ENCODE data around the gene SIM2.

GRCh38 chr21:36654796-36655325, 44.1 kb upstream of the SIM2 start:
- TF ChIP-seq, protein P1, sequence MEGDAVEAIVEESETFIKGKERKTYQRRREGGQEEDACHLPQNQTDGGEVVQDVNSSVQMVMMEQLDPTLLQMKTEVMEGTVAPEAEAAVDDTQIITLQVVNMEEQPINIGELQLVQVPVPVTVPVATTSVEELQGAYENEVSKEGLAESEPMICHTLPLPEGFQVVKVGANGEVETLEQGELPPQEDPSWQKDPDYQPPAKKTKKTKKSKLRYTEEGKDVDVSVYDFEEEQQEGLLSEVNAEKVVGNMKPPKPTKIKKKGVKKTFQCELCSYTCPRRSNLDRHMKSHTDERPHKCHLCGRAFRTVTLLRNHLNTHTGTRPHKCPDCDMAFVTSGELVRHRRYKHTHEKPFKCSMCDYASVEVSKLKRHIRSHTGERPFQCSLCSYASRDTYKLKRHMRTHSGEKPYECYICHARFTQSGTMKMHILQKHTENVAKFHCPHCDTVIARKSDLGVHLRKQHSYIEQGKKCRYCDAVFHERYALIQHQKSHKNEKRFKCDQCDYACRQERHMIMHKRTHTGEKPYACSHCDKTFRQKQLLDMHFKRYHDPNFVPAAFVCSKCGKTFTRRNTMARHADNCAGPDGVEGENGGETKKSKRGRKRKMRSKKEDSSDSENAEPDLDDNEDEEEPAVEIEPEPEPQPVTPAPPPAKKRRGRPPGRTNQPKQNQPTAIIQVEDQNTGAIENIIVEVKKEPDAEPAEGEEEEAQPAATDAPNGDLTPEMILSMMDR (conservative IDR thresholded peaks at IDR 0.05 in 1 of 2, IDR thresholded peaks at IDR 0.05 in 1 of 2; ENCODE audit: low read depth in 1 of 2, low read length in 2 of 2): no peak
- no peak for TF ChIP-seq EZH2 (IDR thresholded peaks at IDR 0.05; ENCODE audit: low read length, missing control alignments)
